GM12878 (cell line): ENCODE results near the gene ZBTB5. TPM values are rescaled to one million over a fixed set of nuclear protein-coding genes. Genes with fewer than 3 reads are reported as not detected.
A peak's percentile ranks its signal among the peaks of the same experiment; 100 is the strongest.

Experiments
- BACH1 ChIP-seq: fragments of 450-650 bp; IDR thresholded peaks from 2 replicates; pipeline ENCODE4 v1.6.1; 2017; ENCODE audit warnings: mild to moderate bottlenecking, borderline replicate concordance
- BCLAF1 ChIP-seq: fragments of 450-650 bp; IDR thresholded peaks from 2 replicates; pipeline ENCODE4 v1.6.1; 2017; ENCODE audit warnings: antibody characterized with exemption, mild to moderate bottlenecking, moderate library complexity
- CBFB ChIP-seq: IDR thresholded peaks from 2 replicates; pipeline ENCODE4 v1.6.1; 2016; ENCODE audit warnings: antibody characterized with exemption, low read depth
- CBX5 ChIP-seq: sonication (generic); IDR thresholded peaks from 2 replicates; pipeline ENCODE4 v1.6.1; 2016; ENCODE audit warnings: low read depth, moderate library complexity, mild to moderate bottlenecking, inconsistent platforms
- CREM ChIP-seq: IDR thresholded peaks from 2 replicates; pipeline ENCODE4 v1.6.1; 2014; ENCODE audit warnings: antibody characterized with exemption, low read depth
- HDAC2 ChIP-seq: fragments of 200-600 bp; sonication (generic); IDR thresholded peaks from 2 replicates; pipeline ENCODE4 v1.6.1; 2017
- IKZF1 ChIP-seq: fragments of 450-650 bp; conservative IDR thresholded peaks from 2 replicates; pipeline ENCODE4 v1.6.1; 2017; ENCODE audit warnings: antibody characterized with exemption, mild to moderate bottlenecking
- IRF4 ChIP-seq: IDR thresholded peaks from 2 replicates; pipeline ENCODE4 v1.6.1; 2011; ENCODE audit warnings: low read depth, low read length
- KAT2A ChIP-seq: conservative IDR thresholded peaks from 2 replicates; pipeline ENCODE4 v1.6.1; 2011; ENCODE audit warnings: low read depth, low read length; ENCODE audit not compliant: control insufficient read depth
- MYB ChIP-seq: fragments of 150-350 bp; IDR thresholded peaks from 2 replicates; pipeline ENCODE4 v1.6.1; 2014; ENCODE audit warnings: mild to moderate bottlenecking, low read depth, low read length, borderline replicate concordance
- MYC ChIP-seq: IDR thresholded peaks from 2 replicates; pipeline ENCODE4 v1.6.1; 2011; ENCODE audit warnings: mild to moderate bottlenecking, low read length, moderate library complexity, inconsistent platforms; ENCODE audit not compliant: insufficient read depth, insufficient replicate concordance, insufficient read length, severe bottlenecking
- NR2C2 ChIP-seq: IDR thresholded peaks from 2 replicates; pipeline ENCODE4 v1.6.1; 2011; ENCODE audit warnings: borderline replicate concordance, low read depth; ENCODE audit not compliant: control insufficient read depth, insufficient read length
- PML ChIP-seq: IDR thresholded peaks from 2 replicates; pipeline ENCODE4 v1.6.1; 2012; ENCODE audit warnings: low read length, inconsistent platforms
- POLR2A ChIP-seq: IDR thresholded peaks from 2 replicates; pipeline ENCODE4 v1.6.1; 2011; ENCODE audit warnings: low read depth, mild to moderate bottlenecking, low read length
- POLR2AphosphoS5 ChIP-seq: IDR thresholded peaks from 2 replicates; pipeline ENCODE4 v1.6.1; 2011; ENCODE audit warnings: mild to moderate bottlenecking, low read length, inconsistent platforms
- RBBP5 ChIP-seq: fragments of 200-600 bp; sonication (generic); conservative IDR thresholded peaks from 2 replicates; pipeline ENCODE4 v1.6.1; 2016
- RELB ChIP-seq: fragments of 450-650 bp; IDR thresholded peaks from 2 replicates; pipeline ENCODE4 v1.6.1; 2017; ENCODE audit warnings: low read depth, mild to moderate bottlenecking, moderate library complexity
- REST ChIP-seq: IDR thresholded peaks from 2 replicates; pipeline ENCODE4 v1.6.1; 2012; ENCODE audit warnings: mild to moderate bottlenecking, low read depth, low read length
- RFX5 ChIP-seq: IDR thresholded peaks from 2 replicates; pipeline ENCODE4 v1.6.1; 2011; ENCODE audit warnings: low read depth, low read length, improper control_type of control experiment
- SMC3 ChIP-seq: IDR thresholded peaks from 2 replicates; pipeline ENCODE4 v1.6.1; 2011; ENCODE audit warnings: low read length, improper control_type of control experiment, borderline replicate concordance
- STAT3 ChIP-seq: IDR thresholded peaks from 2 replicates; pipeline ENCODE4 v1.6.1; 2011; ENCODE audit warnings: low read depth, low read length, improper control_type of control experiment
- SUPT20H ChIP-seq: IDR thresholded peaks from 2 replicates; pipeline ENCODE4 v1.6.1; 2011; ENCODE audit warnings: low read depth, mild to moderate bottlenecking, low read length, moderate library complexity, borderline replicate concordance; ENCODE audit not compliant: control insufficient read depth
- polyA plus RNA-seq, 11 experiments: library from polyadenylated mRNA; depleted of rRNA in 4 of 11; unstranded in 6 of 11; stranded (reverse) in 5 of 11; fragments of >200 nt; fragmentation: Nextera tagmentation in 4 of 11; fragmentation: Illumina TruSeq in 1 of 11; extraction: Ambion mirVana in 4 of 11; extraction: Trizol in 1 of 11; gene quantifications; 1 replicate in 1 of 11; 2 replicates in 10 of 11; pipeline versions ENCODE4 v1.2.1 to v1.2.3, GENCODE V29; 2011 to 2016; ENCODE audit warnings: inconsistent platforms in 2 of 11, missing spikeins in 2 of 11, low read depth in 1 of 11
- total RNA-seq, 4 experiments: library from RNA; depleted of rRNA in 3 of 4; stranded (reverse); fragments of >200 nt in 3 of 4; fragmentation: Illumina TruSeq in 1 of 4; extraction: Trizol in 1 of 4; gene quantifications; 2 replicates each; pipeline versions ENCODE4 v1.2.1 to v1.2.3, GENCODE V29; 2013 to 2021

ZBTB5 gene
- total and polyA plus RNA-seq, 10 of the 15 experiments (the other 5 are each of a cell fraction or from before 2014, with no cell fraction given): 1.4 to 32.5 (median 12.1) TPM

- TF ChIP-seq REST: no peak
- no peak for TF ChIP-seq RBBP5
- TF ChIP-seq KAT2A: no peak
- TF ChIP-seq CREM: peak; percentile 98
- TF ChIP-seq HDAC2: no peak
- no peak for TF ChIP-seq SUPT20H
- peak; percentile 55; the same call in 1 of the 2 replicates for TF ChIP-seq MYB
- TF ChIP-seq RELB: peak; percentile 100
- peak; percentile 92 for TF ChIP-seq STAT3
- no peak for TF ChIP-seq PML
- peak; percentile 99 for TF ChIP-seq IRF4
- TF ChIP-seq BACH1: peak; percentile 97
- no peak; the same call in 1 of the 2 replicates for TF ChIP-seq BCLAF1
- TF ChIP-seq MYC: peak; percentile 67
- no peak for TF ChIP-seq RFX5
- peak; percentile 99 for TF ChIP-seq CBFB
- TF ChIP-seq NR2C2: no peak
- TF ChIP-seq POLR2AphosphoS5: peak; percentile 77; the same call in 1 of the 2 replicates
- TF ChIP-seq POLR2A: peak; percentile 85
- 0 out of 2 replicates have a peak, but pooled peaks have one; percentile 29 for TF ChIP-seq SMC3
- TF ChIP-seq CBX5: no peak
- peak; percentile 99 for TF ChIP-seq IKZF1
Measured at GRCh38 chr9:37408933-37409710, 56.1 kb downstream of the ZBTB5 start (continued).
